DMS53 treated with DMSO at 0.1 percent for 48 hours (cell line): ENCODE measurements around the gene TOE1.
"Not testable (repeated sequence)": the region's sequence is repeated elsewhere in the genome, so short reads cannot be mapped to it uniquely, and the experiment has no call there.

ENCODE experiments used
- DNase-seq: peaks from one replicate; lab custom pipeline; 2025; ENCODE audit not compliant: unreplicated experiment; lab: John Stamatoyannopoulos, UW

The TOE1 gene

GRCh38 chr1:45339789-45340558, at the start of gene TOE1, which contains the start of gene MUTYH:
TSS of gene TOE1 (plus strand) at chr1:45340170. CDS start at chr1:45340253, 83 bp downstream.
TSS of gene MUTYH (minus strand) at chr1:45340440. CDS start at chr1:45334505, 5,935 bp downstream.
- DNase-seq = peak; percentile 88

- not testable (repeated sequence) for DNase-seq
Measured at GRCh38 chr1:45291002-45291401, 49.0 kb upstream of the TOE1 start.

- no peak for DNase-seq
Measured at GRCh38 chr1:45291716-45292115, 48.3 kb upstream of the TOE1 start.

GRCh38 chr1:45297666-45298356, 42.2 kb upstream of the TOE1 start:
- DNase-seq = peak; percentile 31

- DNase-seq = no peak
Measured at GRCh38 chr1:45299296-45299695, 40.7 kb upstream of the TOE1 start.

- peak; percentile 83 for DNase-seq
Measured at GRCh38 chr1:45299981-45300668, 39.8 kb upstream of the TOE1 start.

GRCh38 chr1:45300669-45300997, 39.3 kb upstream of the TOE1 start:
- DNase-seq = no peak

- no peak for DNase-seq
Measured at GRCh38 chr1:45302505-45303150, 37.3 kb upstream of the TOE1 start.

GRCh38 chr1:45303520-45304310, 36.3 kb upstream of the TOE1 start:
- DNase-seq = peak; percentile 91

- no peak for DNase-seq
Measured at GRCh38 chr1:45304311-45305081, 35.5 kb upstream of the TOE1 start.

- DNase-seq = no peak
Measured at GRCh38 chr1:45305231-45305630, 34.7 kb upstream of the TOE1 start.

GRCh38 chr1:45306319-45306718, 33.7 kb upstream of the TOE1 start:
- no peak for DNase-seq

GRCh38 chr1:45306905-45307304, 33.1 kb upstream of the TOE1 start:
- no peak for DNase-seq

- no peak for DNase-seq
Measured at GRCh38 chr1:45314266-45314665, 25.7 kb upstream of the TOE1 start.

GRCh38 chr1:45317166-45317565, 22.8 kb upstream of the TOE1 start:
- no peak for DNase-seq

- no peak for DNase-seq
Measured at GRCh38 chr1:45319761-45320160, 20.2 kb upstream of the TOE1 start.

- DNase-seq = no peak
Measured at GRCh38 chr1:45321444-45321843, 18.5 kb upstream of the TOE1 start.

- DNase-seq = no peak
Measured at GRCh38 chr1:45322486-45323040, 17.4 kb upstream of the TOE1 start.

- no peak for DNase-seq
Measured at GRCh38 chr1:45325851-45326506, 14.0 kb upstream of the TOE1 start.
